Peyer's patch (tissue), 4 donors: ENCODE data around the gene MUC5AC.

Experiments used
- CTCF ChIP-seq, 6 experiments: fragments of 450-650 bp in 4 of 6; fragments of 200-600 bp in 2 of 6; sonication (generic) in 1 of 6; IDR thresholded peaks; one replicate each; pipeline ENCODE4 v1.5.1; 2017 to 2019; ENCODE audit warnings: antibody characterized with exemption in 6 of 6, mild to moderate bottlenecking in 3 of 6, moderate library complexity in 1 of 6
- POLR2A ChIP-seq, 2 donors: fragments of 450-650 bp; IDR thresholded peaks; one replicate each; pipeline ENCODE4 v1.5.1; 2017; ENCODE audit warnings: antibody characterized with exemption in 2 of 2, mild to moderate bottlenecking in 2 of 2, moderate library complexity in 2 of 2

GRCh38 chr11:1152316-1153104 lies 5.2 kb upstream of the MUC5AC start:
- no peak for TF ChIP-seq CTCF (IDR thresholded peaks at IDR 0.05)
- TF ChIP-seq POLR2A (IDR thresholded peaks at IDR 0.05), result no peak
